Stimulated activated CD8-positive, alpha-beta memory T cell treated with anti-CD3 and anti-CD28 coated beads, Interleukin-7, amount 100 ng/mL, for 24 hours (primary cell): Measurements from ENCODE around the gene GOT2.
"Not testable (repeated sequence)": the region's sequence is repeated elsewhere in the genome, so short reads cannot be mapped to it uniquely, and the experiment has no call there.

Experiments
- DNase-seq: peaks from one replicate; pipeline ENCODE4 v3.0.0-alpha.2; 2020; ENCODE audit warnings: low read depth

Gene GOT2

DNA sequence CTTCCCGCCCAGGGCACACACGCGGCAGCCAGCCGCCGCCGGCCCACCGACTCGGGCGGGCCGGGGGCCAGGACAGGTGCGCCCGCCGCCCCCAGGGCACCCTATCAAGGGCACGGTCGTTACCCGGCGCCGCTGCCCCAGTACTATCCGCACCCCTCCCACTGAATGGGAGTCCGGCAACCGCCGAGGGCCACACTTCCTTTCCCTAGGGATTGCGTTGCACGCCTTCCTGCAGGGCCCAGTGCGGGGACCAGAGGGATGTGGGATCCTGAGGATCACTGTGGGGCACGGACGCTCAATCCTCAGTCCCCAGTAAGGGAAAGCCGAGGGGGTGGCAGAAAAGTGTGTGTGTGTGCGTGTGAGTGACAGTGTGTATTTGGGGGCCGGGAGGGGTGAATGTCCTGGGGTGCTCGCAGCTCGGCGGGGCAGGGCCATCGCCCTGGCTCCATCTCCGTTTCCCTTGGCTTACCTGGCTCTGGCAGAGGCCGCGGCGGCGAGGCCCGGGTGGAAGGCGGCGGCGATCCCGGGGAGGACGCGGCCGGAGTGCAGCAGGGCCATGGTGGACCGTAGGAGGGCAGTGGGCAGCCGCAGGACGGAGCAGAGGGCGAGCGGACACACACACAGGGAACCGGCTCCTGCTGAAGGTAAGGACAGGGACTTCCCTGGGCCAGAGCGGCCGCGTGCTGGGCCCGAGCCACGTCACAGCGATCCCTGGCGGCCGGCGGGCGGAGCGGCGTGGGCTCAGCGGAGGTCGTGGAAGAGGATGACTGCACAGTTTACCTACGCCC is at the start of gene GOT2:
TSS of gene GOT2 (minus strand) at position 646 of the 788 bp plus-strand sequence. CDS start at position 558, 88 bp downstream.
- peak; percentile 55 for DNase-seq

DNA sequence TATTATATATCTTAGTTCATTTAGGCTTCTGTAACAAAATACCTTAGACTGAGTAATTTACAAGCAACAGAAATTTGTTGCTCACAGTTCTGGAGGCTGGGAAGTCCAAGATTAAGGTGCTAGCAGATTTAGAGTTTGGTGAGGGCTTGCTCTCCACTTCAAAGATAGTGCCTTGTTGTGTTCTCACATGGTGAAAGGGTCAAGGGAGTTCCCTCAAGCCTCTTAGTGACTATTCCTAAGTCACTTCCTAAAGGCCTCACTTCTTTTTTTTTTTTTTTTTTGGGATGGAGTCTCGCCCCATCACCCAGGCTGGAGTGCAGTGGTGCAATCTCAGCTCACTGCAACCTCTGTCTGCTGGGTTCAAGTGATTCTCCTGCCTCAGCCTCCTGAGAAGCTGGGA is 45.2 kb upstream of the GOT2 start:
- not testable (repeated sequence) for DNase-seq

DNA sequence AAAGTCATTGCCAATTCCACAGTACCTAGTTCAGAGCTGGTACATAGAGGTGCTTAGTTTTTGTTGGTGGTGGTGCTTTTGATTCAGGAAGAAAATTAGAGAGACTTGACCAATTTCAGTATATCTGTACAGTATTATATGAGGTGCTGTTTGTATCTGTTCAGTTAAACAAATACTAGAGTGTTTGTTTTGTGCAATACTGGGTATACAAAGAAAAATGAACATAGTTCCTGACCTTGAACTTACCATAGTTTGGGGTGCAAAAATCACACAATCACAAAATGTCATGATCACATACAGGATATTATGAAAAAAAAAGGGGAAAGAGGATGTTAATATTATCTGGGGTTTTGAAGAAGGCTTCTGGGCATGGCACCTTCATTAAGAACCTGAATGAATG is 39.8 kb upstream of the GOT2 start:
- DNase-seq = no peak

DNA sequence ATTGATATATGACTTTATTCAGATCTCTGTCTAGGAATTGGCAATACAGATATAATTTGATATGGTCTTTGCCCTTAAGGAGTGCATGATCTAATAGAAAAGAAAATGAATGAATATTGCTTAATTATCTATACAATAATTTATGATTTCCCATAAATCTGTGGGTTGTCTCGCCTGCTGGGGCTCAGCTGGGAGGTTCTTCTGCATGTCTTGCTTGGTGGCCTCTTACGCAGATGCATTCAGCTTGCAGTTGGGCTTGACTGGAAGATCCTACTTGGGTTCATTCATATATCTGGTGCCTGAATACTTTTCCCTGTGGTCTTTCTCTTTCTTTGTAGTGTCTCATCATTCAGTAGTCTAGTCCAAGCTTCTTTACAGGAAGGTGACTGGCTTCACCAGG is 34.0 kb upstream of the GOT2 start:
- no peak for DNase-seq

DNA sequence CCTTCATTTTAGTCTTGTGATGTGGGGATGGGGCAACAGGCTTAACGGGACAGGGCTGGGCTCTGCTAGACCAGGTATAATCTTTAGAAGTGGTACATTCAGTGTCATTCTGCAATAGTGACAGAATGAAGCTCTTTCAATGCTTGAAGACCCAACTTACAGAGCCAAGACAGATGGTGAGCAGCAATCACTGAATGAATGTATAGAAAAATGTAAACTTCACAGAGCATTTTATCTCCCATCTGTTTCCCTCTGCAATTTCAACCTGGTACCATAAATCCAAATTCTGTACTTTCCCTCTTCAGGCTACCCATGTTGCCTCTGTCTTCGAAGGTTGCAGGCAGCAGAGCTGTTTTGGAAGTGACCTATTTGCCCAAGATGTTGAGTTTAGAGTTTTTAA is 33.5 kb upstream of the GOT2 start:
- DNase-seq = no peak

DNA sequence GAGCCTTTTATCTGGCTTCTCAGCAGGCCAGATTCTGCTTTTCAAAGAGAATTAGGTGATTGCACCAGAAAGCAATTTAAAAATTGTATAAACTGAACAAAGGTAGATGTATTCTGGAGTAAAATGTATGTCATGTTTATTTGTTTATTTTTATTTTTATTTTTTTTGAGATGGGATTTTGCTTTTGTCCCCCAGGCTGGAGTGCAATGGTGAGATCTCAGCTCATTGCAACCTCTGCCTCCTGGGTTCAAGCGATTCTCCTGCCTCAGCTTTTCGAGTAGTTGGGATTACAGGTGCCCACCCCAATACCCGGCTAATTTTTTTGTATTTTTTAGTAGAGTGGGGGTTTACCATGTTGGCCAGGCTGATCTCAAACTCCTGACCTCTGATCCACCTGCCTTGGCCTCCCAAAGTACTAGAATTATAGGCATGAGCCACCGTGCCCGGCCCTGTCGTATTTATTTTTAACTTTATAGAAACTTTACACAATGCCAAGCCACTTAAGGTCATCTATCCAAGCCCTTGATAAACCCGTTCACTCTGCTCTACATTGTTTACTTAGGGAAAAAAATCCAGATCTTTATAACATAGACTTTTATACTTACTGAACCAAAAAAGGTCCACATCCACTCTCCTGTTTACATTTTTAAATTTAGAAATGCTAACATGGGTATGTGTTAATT is 22.7 kb upstream of the GOT2 start:
- no peak for DNase-seq

DNA sequence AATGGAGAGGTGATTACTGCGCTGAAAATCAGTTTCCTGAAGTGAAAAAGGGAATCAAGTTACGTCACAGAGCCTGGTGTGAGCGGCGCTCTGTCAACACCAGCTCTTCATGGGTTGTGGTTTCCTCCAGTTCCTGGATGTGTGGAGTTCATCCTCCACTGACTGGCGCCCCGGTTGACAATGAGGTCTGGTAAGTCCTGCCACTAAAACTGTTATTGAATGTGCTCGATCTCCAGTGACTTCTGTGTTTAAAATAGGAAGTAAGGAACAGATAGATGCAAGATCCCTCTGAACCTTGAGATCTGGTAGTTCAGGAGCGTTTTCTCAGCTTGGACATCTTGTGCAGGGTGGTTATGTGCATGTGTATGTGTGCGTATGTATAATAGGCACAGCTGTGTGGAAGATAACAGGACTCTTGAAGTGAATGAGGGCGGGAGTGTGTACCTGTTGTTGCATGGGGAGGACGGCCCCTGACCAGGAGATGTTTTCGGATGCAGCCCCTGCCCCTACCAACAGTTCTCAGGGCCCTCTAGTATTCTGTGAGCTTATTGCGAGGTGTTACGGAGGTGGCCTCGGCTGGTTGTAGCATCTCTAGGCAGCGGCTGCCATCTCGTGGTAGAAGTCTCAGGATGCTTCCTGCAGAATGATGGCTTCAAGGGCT is 22.0 kb upstream of the GOT2 start:
- peak; percentile 57 for DNase-seq

DNA sequence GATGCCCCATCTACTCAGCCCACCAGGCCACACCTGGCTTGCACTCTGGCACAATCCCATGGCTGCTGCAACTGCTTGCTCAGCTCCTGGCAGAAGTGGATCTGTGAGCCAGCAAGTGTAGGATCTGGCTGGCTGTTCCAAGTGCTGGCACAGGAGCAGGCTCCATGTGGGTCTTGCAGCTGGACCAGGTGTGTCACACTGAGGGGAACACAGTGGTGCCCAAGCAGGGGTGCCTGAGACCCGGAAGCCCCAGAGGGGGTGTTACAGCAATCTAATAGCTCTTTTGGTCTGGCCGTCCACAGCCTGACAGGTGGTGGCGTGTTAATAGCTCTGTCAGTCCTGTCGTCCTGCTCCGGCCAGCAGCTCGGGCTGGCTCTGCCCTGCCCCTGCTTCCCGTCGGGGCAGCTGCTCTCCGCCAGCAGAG is 19.6 kb upstream of the GOT2 start:
- DNase-seq = no peak

DNA sequence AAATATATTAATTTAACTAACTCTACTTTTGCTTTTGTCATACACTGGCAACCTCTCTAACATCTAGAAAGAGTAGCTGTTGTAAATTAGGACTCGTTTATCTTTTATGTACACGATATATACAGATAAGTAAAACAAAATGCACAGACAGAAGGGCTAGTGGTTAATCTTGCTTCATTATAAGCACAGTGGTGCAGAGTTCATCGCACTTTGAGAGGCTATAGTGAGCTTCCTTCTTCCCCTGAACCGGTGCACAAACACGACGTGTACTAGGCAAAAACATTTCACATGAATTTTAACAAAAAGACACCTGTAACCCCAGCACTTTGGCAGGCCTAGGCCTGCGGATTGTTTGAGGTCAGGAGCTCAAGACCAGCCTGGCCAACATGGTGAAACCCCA is 10.4 kb upstream of the GOT2 start:
- DNase-seq = no peak

DNA sequence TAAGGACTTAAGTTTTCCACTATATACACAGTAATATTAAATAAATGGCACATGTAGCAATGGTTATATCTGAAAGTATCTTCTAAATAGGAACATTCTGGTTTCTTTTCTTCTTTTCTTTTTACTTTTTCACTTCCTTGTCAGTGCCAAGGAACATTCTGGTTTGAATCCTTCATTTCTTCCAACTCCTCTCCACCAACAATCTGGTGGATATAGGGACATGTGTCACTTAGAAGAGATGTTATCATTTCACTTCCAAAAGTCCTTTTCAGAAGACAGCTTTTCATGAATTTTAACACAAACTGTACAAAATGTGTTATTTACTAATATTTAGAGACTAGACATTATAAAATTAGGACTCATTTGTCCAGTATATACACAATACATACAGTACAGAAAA is 7.9 kb upstream of the GOT2 start:
- DNase-seq = no peak

DNA sequence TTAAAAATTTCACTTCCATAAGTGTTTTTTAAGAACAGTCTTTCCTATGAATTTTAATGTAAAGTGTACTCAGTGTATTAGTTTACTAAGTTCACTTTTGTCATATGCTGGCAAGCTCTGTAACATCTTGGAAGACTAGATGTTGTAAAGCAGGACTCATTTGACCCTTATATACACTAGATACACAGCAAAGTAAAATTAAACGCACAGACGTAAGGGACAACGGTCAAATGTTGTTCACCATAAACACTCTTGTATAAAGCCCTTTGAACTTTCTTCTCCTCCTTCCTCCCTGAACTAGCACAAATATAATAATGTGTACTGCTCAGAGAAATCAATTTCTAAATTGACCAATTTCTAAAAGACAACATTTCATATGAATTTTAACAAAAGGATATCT is 7.0 kb upstream of the GOT2 start:
- no peak for DNase-seq

DNA sequence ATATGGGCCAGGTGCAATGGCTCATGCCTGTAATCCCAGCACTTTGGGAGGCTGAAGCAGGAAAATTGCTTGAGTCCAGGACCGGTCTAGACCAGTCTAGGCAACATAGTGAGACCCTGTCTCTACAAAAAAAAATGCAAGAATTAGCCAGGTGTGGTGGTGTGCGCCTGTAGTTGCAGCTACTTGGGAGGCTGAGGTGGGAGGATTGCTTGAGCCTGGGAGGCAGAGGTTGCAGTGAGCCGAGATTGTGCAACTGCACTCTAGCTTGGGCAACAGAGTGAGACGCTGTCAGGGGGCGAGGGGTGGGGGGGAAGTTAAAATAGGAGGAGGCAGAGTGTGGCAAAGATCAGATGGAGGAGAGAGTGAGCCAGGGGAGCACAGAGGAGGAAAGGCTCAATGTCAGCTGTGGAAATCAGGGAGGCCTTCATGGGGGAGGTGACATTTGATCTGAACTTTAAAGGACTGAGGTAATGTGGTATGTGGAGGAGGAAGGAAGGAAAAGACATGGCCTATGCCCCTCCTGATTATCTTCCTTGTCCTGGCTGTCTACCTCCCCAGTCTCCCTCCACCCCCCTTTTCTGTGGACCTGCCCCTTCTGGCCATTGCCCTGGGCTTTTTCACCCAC is 4.7 kb upstream of the GOT2 start:
- no peak for DNase-seq

DNA sequence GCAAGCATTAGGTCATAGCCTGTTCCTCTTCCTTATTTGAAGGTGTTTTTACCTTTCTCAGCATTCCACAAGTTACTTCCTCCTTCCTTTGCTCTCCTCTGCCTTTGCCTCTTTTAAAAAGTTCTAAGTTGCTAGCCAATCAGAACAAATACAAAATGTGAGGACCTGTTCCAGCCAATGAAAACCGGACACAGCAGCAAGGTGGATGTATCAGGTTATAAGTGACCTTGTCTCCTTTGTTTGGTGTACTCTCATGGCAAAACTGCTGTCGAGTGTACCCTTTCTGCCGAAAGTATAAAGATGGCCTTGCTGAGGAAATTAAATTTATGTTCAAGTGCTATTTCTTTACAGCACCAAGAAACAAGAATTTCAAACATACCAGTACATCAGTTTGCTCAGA is 2.2 kb upstream of the GOT2 start:
- not testable (repeated sequence) for DNase-seq

DNA sequence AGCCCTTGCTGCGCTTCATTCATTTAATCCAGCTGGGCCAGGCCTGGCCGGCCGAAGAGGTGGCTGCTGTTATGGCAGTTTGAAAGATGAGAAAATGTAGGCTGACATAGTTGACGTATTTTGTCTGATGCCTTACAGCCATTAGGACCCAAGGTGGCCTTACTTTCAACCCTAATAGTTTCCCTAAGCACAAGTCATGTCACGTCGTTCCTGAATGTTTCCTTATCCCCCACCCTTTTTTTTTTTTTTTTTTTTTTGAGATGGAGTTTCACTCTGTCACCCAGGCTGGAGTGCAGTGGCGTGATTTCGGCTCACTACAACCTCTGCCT is 307 bp upstream of the GOT2 start:
- no peak for DNase-seq

DNA sequence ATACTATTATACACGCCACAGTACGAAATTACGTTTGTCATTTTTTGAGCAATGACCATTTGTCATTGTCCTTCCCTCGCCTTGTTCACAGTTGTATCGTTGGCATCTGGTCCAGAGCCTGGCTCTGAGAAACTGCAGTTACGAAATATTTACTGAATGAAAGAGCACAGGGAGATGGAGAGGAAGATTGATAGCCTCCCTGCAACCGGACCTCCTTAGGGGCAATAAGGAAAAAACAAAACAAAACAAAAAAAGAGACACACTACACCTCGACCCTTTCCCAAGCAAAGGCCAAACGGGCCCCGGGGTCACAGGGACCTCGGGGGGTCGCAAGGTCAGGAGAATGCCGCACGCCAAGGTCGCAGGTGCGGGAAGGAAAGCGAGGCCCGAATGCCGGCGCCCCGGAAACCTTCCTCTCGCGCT is 857 bp downstream of the GOT2 start:
- no peak for DNase-seq

DNA sequence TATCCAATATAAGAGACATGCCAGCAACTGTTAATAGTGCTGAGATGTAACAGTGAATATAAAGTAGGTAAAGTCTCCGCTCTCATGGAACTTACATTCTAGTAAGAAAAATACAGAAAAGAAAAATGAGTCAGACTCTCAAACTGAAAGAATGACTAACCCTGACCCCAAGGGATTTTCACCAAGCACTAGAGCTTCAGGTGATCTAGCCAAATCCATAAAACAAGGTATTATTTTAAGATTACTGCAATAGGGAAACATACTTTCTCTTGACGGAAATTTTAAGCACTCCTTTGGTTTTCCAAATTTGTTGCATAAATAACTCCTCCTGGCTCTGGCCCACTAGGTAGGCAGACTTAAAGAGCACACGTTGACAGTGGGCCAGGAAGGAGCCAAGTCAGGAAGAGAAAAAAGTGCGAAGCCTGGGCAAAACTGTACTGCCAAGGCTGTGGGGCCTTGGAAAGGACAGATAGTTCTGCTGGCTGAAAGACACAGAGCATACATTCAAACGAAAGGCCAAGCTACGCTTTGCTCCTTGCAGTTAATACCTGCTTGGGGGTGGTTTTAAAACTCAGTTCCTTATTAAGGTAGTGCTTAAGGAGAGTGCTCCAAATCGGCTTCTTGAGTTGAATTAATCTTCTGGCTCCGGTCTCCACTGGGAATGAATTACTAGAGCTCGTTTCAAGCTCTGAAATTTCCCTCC is 1.4 kb downstream of the GOT2 start:
- no peak for DNase-seq

DNA sequence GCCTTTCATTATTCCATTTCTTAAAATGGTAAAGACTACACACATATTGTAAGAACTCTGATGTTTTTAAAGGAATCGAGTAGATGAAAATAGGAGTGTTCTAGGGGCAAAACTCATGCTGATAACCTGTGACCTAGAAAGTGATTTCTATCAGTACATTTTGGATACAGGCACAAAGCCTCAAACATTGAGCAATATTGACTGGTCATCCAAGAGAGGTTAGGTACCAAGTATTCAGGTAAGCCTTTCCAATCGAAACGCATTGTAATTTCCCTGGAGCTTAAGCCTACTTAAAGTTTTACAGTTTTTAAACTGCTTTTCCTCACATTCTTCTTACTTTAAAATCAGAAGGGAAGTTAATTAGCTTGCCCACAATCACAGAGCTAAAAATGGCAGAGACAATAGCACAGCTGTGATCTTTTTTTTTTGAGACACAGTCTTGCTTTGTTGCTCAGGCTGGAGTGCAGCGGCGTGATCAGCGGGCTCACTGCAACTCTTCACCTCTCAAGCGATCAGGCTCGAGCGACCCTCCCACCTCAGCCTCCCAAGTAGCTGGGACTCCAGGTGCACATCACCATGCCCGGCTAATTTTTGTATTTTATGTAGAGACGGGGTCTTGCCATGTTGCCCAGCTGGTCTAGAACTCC is 3.3 kb downstream of the GOT2 start:
- no peak for DNase-seq

DNA sequence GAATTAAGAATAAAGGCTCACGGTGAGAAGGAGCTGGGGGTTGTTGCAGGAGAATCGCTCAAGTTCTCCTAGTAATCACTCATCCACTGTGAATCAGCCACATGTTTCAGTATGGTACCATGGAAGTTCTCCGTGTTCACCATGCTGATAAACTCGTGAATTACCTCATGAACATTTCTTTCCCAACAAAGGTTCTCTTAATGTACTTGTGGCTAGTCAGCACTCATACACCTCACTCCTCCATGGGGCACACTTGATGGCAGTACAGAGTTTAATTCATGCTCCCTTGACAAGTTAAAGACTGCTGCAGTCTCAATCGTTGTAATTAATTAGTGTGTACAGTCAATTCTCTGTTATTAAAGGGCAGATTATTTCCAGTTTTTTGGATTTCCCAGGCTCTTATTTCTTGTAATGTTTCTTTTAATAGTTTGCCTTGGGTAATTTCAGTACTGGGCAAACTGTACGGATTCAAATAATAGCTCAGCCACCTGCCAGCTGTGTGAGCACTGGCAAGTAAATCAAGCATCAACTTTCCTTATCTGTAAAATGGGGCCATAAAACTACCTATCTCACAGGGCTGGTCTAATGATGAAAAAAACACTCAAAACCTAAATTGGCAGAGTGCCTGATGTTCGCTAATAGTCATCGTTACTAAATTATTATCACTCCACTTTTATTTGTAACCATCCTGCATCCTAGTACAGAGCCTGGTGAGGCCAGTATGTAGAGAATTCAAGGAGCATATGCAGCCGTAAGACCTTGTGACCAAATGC is 6.1 kb downstream of the GOT2 start:
- no peak for DNase-seq

DNA sequence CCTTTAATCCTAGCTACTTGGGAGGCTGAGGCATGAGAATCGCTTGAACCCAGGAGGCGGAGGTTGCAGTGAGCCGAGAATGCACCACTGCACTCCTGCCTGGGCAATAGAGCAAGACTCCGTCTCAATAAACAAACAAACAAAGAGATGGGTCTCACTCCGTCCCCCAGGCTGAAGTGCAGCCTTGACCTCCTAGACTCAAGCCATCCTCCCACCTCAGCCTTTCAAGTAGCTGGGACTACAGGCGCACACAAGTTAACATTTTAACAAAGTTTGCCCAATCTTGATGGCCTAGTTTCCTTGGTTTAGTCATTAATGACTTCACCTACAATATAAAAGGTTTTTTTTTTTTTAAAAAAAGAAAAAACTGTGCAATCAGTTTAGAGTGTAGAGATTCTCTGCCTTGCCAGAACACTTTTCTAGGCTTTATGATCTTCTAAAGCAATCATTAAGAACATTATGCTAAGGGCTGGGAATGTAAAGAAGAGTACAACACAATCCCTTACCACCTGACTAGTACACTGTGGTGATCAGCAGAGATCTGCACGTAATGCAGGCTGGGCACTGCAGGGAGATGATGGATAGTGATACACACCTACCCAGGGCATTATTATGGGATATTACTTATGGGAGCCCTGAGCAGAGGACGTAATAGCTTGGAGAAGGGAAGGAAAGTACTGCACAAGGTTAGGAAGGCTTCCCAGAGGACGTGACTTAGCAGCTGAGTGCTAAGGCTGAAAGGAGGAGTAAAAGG is 6.9 kb downstream of the GOT2 start:
- no peak for DNase-seq

DNA sequence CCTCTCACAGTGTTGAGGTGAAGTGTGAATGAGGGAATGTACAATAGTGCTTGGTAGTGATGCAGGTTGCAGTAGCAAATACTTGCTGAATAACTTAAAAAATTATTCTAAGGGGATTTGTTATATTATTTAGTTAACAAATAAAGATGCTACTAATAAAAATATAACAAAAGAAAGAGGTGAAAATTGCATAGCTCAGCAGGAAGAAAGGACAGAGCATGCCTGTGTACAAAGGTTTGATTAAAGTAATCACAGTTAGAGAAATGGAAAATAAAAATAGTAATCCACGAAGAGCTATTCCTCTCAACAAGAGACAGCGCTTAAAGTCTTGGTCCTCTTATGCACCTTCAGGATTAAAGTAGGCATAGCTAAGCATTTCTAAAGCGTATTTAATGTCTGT is 11.0 kb downstream of the GOT2 start:
- no peak for DNase-seq
